A549 (cell line): Measurements from ENCODE around the gene RNGTT. TPM values are rescaled to one million over a fixed set of nuclear protein-coding genes. Genes with fewer than 3 reads are reported as not detected.

Experiments
- ATAC-seq, 2 experiments: fragments of 200-7000 bp in 1 of 2; fragments of >200 bp in 1 of 2; cut with Nextera tagmentation in 1 of 2; cut with Tn5 transposase in 1 of 2; 3 replicates each; pipeline versions ENCODE4 v1.8.0 to v1.9.1; 2018 to 2020; ENCODE audit warnings: mild to moderate bottlenecking in 1 of 2, moderate library complexity in 1 of 2
- CTCF ChIA-PET: fragments of 300-600 bp; sonication (Branson Sonifier 250); formaldehyde crosslinking; extraction: SDS; loops from one replicate; lab custom pipeline; 2021; ENCODE audit warnings: antibody characterized with exemption, inconsistent platforms; lab: Yijun Ruan, JAX
- POLR2A ChIA-PET: fragments of 350-600 bp; formaldehyde crosslinking; extraction: SDS; loops from one replicate; lab custom pipeline; 2021; ENCODE audit warnings: antibody characterized with exemption, inconsistent platforms; lab: Yijun Ruan, JAX
- DNase-seq, 2 experiments: peaks; one replicate each; pipeline versions ENCODE4 v3.0.0 to v3.0.0-alpha.2; 2011 to 2016; ENCODE audit warnings: low read depth in 1 of 2, low spot score in 1 of 2
- FAIRE-seq: peaks from 2 replicates; lab custom pipeline; 2011; peaks lifted over from hg19 to GRCh38; lab: Jason Lieb, UNC
- H3K27ac ChIP-seq, 2 experiments: fragments of >200 bp; sonication (Bioruptor Twin); formaldehyde crosslinking; 3 replicates each; pipeline ENCODE4 v1.5.1; 2016 to 2017
- H3K4me1 ChIP-seq: fragments of >200 bp; sonication (Bioruptor Twin); formaldehyde crosslinking; 3 replicates; pipeline ENCODE4 v1.6.1; 2016
- H3K4me2 ChIP-seq: fragments of >200 bp; sonication (Bioruptor Twin); formaldehyde crosslinking; 3 replicates; pipeline ENCODE4 v1.6.1; 2016
- H3K4me3 ChIP-seq: fragments of >200 bp; sonication (Bioruptor Twin); formaldehyde crosslinking; 3 replicates; pipeline ENCODE4 v1.5.1; 2016
- H3K9me3 ChIP-seq: fragments of >200 bp; sonication (Bioruptor Twin); formaldehyde crosslinking; 3 replicates; pipeline ENCODE4 v1.6.1; 2016
- ATOH8 ChIP-seq: fragments of 250-450 bp; sonication (Bioruptor Pico); IDR thresholded peaks from 2 replicates; pipeline ENCODE4 v1.5.0; 2020; ENCODE audit warnings: low read depth, mild to moderate bottlenecking, moderate library complexity
- CBX8 ChIP-seq: fragments of 200-600 bp; sonication (generic); IDR thresholded peaks from 2 replicates; pipeline ENCODE4 v1.6.1; 2016
- CEBPB ChIP-seq, 2 experiments: fragments of >200 bp in 1 of 2; sonication (Bioruptor Twin) in 1 of 2; formaldehyde crosslinking in 1 of 2; IDR thresholded peaks; 2 replicates each; pipeline ENCODE4 v1.6.1; 2012 to 2016
- CHD4 ChIP-seq: fragments of 200-600 bp; sonication (generic); IDR thresholded peaks from 2 replicates; pipeline ENCODE4 v1.6.1; 2016; ENCODE audit warnings: antibody characterized with exemption, mild to moderate bottlenecking, borderline replicate concordance
- CTCF ChIP-seq: fragments of >200 bp; sonication (Bioruptor Twin); formaldehyde crosslinking; IDR thresholded peaks from 3 replicates; pipeline ENCODE4 v1.5.1; 2016
- EHF ChIP-seq: fragments of 250-450 bp; sonication (Bioruptor Pico); IDR thresholded peaks from 2 replicates; pipeline ENCODE4 v1.5.0; 2020; ENCODE audit warnings: mild to moderate bottlenecking
- EP300 ChIP-seq, 2 experiments: fragments of >200 bp; sonication (Bioruptor Twin); formaldehyde crosslinking; IDR thresholded peaks; 2 replicates in 1 of 2; 3 replicates in 1 of 2; pipeline ENCODE4 v1.6.1; 2016 to 2017
- ESRRA ChIP-seq: fragments of 150-350 bp; IDR thresholded peaks from 2 replicates; pipeline ENCODE4 v1.6.1; 2014; ENCODE audit warnings: mild to moderate bottlenecking, low read length, borderline replicate concordance
- GATA3 ChIP-seq: IDR thresholded peaks from 2 replicates; pipeline ENCODE4 v1.6.1; 2012; ENCODE audit warnings: borderline replicate concordance
- HES2 ChIP-seq: fragments of >200 bp; sonication (Bioruptor Twin); formaldehyde crosslinking; IDR thresholded peaks from 2 replicates; pipeline ENCODE4 v1.6.1; 2016
- HOXB13 ChIP-seq: fragments of 250-450 bp; sonication (Bioruptor Pico); IDR thresholded peaks from 2 replicates; pipeline ENCODE4 v1.5.0; 2020; ENCODE audit warnings: low read depth, mild to moderate bottlenecking, moderate library complexity
- HOXB5 ChIP-seq: fragments of 250-450 bp; sonication (Bioruptor Pico); IDR thresholded peaks from 2 replicates; pipeline ENCODE4 v1.5.0; 2020; ENCODE audit warnings: mild to moderate bottlenecking, moderate library complexity
- JUNB ChIP-seq: fragments of >200 bp; sonication (Bioruptor Twin); formaldehyde crosslinking; IDR thresholded peaks from 2 replicates; pipeline ENCODE4 v1.6.1; 2016
- KDM5A ChIP-seq: fragments of 200-600 bp; sonication (generic); IDR thresholded peaks from 2 replicates; pipeline ENCODE4 v1.6.1; 2016; ENCODE audit warnings: antibody characterized with exemption, mild to moderate bottlenecking
- MAX ChIP-seq: IDR thresholded peaks from 2 replicates; pipeline ENCODE4 v1.6.1; 2012
- NR3C1 ChIP-seq: fragments of >200 bp; sonication (Bioruptor Twin); formaldehyde crosslinking; IDR thresholded peaks from 3 replicates; pipeline ENCODE4 v1.6.1; 2017
- POLR2A ChIP-seq: IDR thresholded peaks from 2 replicates; pipeline ENCODE4 v1.6.1; 2012; ENCODE audit warnings: mild to moderate bottlenecking, low read length
- RAD21 ChIP-seq, 2 experiments: fragments of >200 bp in 1 of 2; sonication (Bioruptor Twin) in 1 of 2; formaldehyde crosslinking in 1 of 2; IDR thresholded peaks in 1 of 2; conservative IDR thresholded peaks in 1 of 2; 2 replicates in 1 of 2; 3 replicates in 1 of 2; pipeline ENCODE4 v1.6.1; 2012 to 2018; ENCODE audit warnings: inconsistent platforms in 1 of 2
- RARB ChIP-seq: fragments of 250-450 bp; sonication (Bioruptor Pico); IDR thresholded peaks from 2 replicates; pipeline ENCODE4 v1.8.0; 2021; ENCODE audit warnings: mild to moderate bottlenecking, moderate library complexity
- REST ChIP-seq: fragments of 200-600 bp; sonication (generic); IDR thresholded peaks from 2 replicates; pipeline ENCODE4 v1.6.1; 2016; ENCODE audit warnings: antibody characterized with exemption, mild to moderate bottlenecking, moderate library complexity
- SMC3 ChIP-seq: fragments of >200 bp; sonication (Bioruptor Twin); formaldehyde crosslinking; IDR thresholded peaks from 3 replicates; pipeline ENCODE4 v1.6.1; 2018; ENCODE audit warnings: inconsistent platforms
- TP53 ChIP-seq: fragments of 250-450 bp; sonication (Bioruptor Pico); IDR thresholded peaks from 2 replicates; pipeline ENCODE4 v1.5.0; 2021; ENCODE audit warnings: mild to moderate bottlenecking, moderate library complexity
- ZC3H11A ChIP-seq: fragments of 450-650 bp; IDR thresholded peaks from 2 replicates; pipeline ENCODE4 v1.6.1; 2014; ENCODE audit warnings: antibody characterized with exemption, mild to moderate bottlenecking
- WGBS: methylation state at CpG from one replicate; pipeline ENCODE4 v1.1.6; 2017; ENCODE audit errors: missing lambda C conversion rate; 5-methylcytosine and 5-hydroxymethylcytosine counted together
- polyA plus RNA-seq, 4 experiments: library from polyadenylated mRNA; depleted of rRNA in 3 of 4; stranded (reverse); fragments of >200 nt; fragmentation: RNase III in 1 of 4; extraction: RNeasy Plus Mini Kit Qiagen cat#74134 plus additional on column Dnase treatment in 1 of 4; gene quantifications; 2 replicates in 3 of 4; 3 replicates in 1 of 4; pipeline ENCODE4 v1.2.3, GENCODE V29; 2011 to 2017

The RNGTT gene
- polyA plus RNA-seq, 2 of the 4 experiments (the other 2 are of a cell fraction) = 11.6 to 15.0 TPM

GRCh38 chr6:88567696-88568095 lies 395.7 kb downstream of the RNGTT start (continued):
- TF ChIP-seq KDM5A = no peak
- no peak for TF ChIP-seq HOXB13 (CRISPR knock-in tag)
- no peak for TF ChIP-seq SMC3
- no peak for TF ChIP-seq CTCF

GRCh38 chr6:88566746-88567534 lies 396.5 kb downstream of the RNGTT start:
- Histone ChIP-seq H3K4me1 (no peaks in the 10 kb centered on the region), H3K4me2 (no peak overlapping the region), H3K27ac (no peak overlapping the region), H3K9me3 (no peaks in the 10 kb centered on the region), H3K4me3 (no peak overlapping the region)
- ATAC-seq (no peak), DNase-seq (no peak), FAIRE-seq (no peak)
- WGBS = 55% methylated on average over 7 of the region's 8 CpGs
- ChIA-PET POLR2A (no interaction called here), CTCF (no interaction called here)
- TF ChIP-seq CHD4 (no peak), TP53 (CRISPR knock-in tag) (no peak), EHF (CRISPR knock-in tag) (no peak), CEBPB (IDR thresholded peaks at IDR 0.05) (no peak), NR3C1 (no peak), POLR2A (no peak), HOXB5 (CRISPR knock-in tag) (no peak), ESRRA (no peak)
- TF ChIP-seq, all 56 proteins: peak for 0

- no peak for FAIRE-seq
- ChIA-PET POLR2A (no interaction called here), CTCF (no interaction called here)
- H3K27ac ChIP-seq = no peak overlapping the region
- no peak for DNase-seq
- H3K9me3 ChIP-seq = no peaks in the 10 kb centered on the region
- WGBS = 42% methylated on average over 5 of the region's 6 CpGs
- no peak for ATAC-seq
- H3K4me1 ChIP-seq = no peaks in the 10 kb centered on the region
- TF ChIP-seq JUNB (no peak), GATA3 (no peak), RAD21 (conservative IDR thresholded peaks at IDR 0.05 in 1 of 2, IDR thresholded peaks at IDR 0.05 in 1 of 2) (no peak), CBX8 (no peak), KDM5A (no peak)
- H3K4me3 ChIP-seq = no peak overlapping the region
- H3K4me2 ChIP-seq = no peak overlapping the region
Measured at GRCh38 chr6:88565836-88566235, 397.6 kb downstream of the RNGTT start.

GRCh38 chr6:88565409-88565811 lies 398.0 kb downstream of the RNGTT start:
- WGBS = 57% methylated on average over 7 of the region's 7 CpGs
- DNase-seq = no peak
- TF ChIP-seq CEBPB (IDR thresholded peaks at IDR 0.05) (no peak), JUNB (no peak), HES2 (no peak), RARB (CRISPR knock-in tag) (no peak), SMC3 (no peak), EP300 (IDR thresholded peaks at IDR 0.05) (no peak), MAX (no peak), ZC3H11A (no peak), ESRRA (no peak), REST (no peak), ATOH8 (no peak)
- Histone ChIP-seq H3K9me3 (no peaks in the 10 kb centered on the region), H3K4me1 (no peaks in the 10 kb centered on the region), H3K4me2 (no peak overlapping the region), H3K4me3 (no peak overlapping the region), H3K27ac (no peak overlapping the region)
- ChIA-PET CTCF (no interaction called here), POLR2A (no interaction called here)
- FAIRE-seq = no peak
- ATAC-seq = no peak
